HG03159 (cell line): ENCODE results near the gene CALHM2.
A peak's percentile ranks its signal among the peaks of the same experiment; 100 is the strongest.
"Not testable (repeated sequence)": the region's sequence is repeated elsewhere in the genome, so short reads cannot be mapped to it uniquely, and the experiment has no call there.

Experiments used
- ATAC-seq: cut with Tn5 transposase; IDR thresholded peaks from one replicate; pipeline ENCODE4 v1.9.1; 2021; ENCODE audit warnings: mild to moderate bottlenecking, moderate library complexity; ENCODE audit not compliant: unreplicated experiment

Gene CALHM2, protein sequence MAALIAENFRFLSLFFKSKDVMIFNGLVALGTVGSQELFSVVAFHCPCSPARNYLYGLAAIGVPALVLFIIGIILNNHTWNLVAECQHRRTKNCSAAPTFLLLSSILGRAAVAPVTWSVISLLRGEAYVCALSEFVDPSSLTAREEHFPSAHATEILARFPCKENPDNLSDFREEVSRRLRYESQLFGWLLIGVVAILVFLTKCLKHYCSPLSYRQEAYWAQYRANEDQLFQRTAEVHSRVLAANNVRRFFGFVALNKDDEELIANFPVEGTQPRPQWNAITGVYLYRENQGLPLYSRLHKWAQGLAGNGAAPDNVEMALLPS

DNA sequence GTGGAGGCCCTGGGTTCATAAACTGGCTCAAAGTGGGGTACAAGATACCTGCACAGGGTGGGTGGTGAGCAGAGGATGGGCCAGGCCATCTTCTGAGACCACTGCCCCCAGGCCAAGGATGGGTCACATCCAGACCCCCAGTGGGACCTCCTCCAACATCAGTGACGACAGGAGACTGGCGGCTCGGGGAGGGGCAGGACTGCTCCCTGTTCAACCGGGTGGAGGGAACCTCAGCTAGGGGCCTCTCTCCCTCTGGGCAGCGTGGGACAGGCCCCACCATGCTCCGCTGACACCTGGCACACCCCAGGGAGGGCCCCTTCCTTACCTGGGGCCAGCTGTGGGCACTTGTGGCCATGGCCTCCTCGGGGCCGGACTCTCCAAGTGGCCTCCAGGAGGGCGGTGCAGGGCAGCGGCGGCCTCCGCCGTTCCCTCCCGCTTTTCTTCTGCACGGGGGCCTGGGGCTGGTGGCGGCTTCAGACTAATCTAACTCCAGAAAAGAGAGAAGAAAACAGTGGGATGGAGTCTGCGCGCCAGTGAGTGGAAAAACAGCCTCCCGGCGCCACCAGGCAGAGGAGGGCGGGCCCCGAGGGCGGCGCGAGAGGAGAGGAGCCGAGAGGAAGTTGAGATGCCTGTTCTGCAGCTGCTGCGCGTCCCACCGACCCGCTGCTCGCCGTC is at the start of gene CALHM2:
Gene CALHM2 (minus strand): TSS at position 540 of the 675 bp plus-strand sequence. CDS start 2,429 bp downstream, outside the sequence.
- peak; percentile 70 for ATAC-seq

DNA sequence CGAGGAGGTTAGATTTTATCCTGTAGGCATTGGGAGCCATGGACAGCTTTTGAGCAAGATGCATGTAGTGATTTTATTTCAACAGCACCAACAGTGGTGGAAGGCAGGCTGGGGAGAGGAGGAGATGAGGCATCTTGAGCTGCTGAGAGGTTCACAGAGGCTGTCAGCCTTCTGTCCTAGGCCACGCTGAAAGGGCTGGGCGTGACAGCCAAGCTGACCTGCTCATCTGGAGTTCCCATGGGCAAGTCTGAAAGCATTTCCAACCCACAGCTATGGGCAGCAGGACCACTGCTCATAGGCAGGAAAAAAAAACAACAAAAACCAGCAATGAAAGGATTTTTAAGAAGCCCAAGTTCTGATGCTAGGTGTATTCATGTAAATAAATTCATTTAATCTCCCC is 49.0 kb upstream of the CALHM2 start:
- ATAC-seq = no peak

DNA sequence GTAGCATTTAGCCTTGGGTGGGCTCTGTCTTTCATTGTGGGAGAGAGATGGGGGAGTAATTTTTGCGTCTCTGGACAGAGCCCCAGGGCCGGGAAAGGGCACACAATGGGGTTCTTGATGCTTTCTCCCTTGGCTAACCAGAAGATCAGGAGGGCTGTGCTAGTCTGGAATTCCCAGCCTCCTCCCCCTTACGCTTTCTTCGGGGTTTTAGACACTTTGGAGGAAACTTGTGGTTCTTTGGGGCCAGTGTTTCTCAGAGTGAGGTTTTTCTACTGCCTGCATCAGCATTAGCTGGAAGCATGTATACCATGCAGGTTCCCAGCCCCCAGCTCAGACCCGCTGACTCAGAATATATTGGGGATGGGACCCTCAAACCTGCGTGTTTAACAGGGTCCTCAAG is 48.3 kb upstream of the CALHM2 start:
- no peak for ATAC-seq

DNA sequence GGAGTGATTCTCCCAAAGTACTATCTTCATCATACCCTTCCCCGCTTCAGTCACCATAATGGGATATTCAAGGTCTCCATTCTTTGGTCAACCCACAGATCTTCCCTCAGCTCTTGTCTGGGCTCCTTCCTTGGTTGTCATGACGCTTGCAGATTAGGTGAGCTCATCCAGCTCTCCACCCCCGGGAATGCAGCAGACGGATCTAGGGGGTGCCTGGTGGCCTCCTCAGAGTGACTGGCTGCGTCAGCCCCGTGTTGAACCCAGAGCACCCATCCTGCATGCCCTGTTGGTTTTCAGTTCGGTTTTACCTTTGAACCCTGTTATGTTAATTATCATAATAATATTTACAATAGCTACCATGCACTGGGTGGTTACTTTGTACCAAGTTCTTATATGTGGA is 47.7 kb upstream of the CALHM2 start:
- no peak for ATAC-seq

DNA sequence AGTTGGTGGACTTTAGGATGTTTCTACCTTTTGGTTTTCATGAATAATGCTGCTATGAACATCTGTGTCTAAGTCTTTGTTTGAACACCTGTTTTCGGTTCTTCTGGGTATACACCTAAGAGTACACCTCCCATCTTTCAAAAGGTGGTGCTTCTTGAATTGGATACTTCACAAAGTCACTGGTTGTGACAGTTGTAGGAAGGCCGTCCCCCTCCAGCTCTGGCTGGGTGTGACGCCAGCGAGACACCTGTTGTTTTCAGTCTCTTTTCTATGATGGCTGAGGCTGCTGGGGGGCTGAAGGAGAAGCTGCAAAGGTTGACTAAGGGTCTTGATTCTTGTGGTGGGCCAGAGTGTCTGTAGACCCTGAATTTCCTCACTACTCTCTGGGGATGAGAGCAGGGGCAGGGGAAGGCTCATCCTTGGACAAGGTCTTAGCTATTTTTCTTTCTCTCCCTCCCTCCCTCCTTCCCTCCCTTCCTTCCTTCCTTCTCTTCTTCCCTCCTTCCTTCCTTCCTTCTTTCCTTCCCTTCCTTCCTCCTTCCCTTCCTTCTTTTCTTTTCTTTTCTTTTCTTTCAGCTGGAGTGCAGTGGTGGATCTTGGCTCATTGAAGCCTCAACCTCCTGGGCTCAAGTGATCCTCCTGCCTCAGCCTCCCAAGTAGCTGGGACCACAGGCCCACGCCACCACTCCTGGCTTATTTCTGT is 46.9 kb upstream of the CALHM2 start:
- ATAC-seq = no peak

DNA sequence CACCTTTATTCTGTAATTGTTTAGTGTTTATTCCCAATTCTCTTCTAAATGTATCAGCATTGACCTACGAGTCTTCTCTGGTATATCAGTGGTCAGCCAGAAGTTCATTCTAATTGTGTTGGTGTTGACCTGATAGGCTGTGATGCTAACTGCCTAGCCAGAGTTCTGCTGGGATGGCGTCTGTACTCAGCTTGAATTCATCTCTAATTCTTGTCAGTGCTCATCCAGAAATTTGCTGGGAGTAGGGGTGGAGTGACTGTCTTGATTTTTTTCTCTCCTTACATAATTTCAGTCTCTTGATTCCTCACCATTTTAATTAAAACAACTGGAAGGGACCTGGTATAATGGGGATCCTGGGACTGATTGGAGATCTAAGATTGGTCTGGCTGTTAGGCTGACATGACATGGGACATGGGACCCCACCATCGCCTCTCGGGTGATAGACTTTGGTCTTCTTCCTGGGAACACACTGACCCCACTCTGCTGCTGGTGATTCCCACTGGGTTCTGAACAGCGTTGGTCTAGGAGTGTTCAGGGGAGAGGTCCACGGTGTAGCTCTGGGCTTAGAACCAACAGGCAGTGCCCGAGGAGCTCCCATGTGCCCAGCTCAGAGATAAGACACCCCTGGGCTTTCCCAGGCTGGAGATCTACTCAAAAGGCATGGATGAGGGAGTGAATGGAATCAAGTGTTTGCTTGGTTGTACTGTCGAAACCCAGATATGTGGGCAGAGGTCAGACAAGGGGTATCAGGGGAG is 45.2 kb upstream of the CALHM2 start:
- no peak for ATAC-seq

DNA sequence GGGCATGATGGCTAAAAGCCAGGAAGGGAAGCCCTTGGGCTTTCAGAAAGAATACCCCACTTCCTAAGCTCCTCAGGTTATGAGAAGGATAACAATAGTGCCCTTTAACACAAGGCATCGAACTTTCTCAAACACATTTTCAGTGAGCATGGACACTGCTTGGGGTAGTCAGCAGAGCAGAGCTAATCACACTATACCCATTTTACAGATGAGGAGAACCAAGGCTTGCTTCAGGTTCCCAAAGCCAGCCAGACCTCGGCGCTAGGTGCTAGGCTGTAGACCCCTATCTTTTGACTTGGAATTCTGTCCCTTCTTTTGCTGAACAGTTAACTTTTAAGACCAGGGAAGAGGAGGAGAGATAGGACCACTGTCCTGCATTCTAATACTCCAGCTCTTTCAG is 43.2 kb upstream of the CALHM2 start:
- no peak for ATAC-seq

DNA sequence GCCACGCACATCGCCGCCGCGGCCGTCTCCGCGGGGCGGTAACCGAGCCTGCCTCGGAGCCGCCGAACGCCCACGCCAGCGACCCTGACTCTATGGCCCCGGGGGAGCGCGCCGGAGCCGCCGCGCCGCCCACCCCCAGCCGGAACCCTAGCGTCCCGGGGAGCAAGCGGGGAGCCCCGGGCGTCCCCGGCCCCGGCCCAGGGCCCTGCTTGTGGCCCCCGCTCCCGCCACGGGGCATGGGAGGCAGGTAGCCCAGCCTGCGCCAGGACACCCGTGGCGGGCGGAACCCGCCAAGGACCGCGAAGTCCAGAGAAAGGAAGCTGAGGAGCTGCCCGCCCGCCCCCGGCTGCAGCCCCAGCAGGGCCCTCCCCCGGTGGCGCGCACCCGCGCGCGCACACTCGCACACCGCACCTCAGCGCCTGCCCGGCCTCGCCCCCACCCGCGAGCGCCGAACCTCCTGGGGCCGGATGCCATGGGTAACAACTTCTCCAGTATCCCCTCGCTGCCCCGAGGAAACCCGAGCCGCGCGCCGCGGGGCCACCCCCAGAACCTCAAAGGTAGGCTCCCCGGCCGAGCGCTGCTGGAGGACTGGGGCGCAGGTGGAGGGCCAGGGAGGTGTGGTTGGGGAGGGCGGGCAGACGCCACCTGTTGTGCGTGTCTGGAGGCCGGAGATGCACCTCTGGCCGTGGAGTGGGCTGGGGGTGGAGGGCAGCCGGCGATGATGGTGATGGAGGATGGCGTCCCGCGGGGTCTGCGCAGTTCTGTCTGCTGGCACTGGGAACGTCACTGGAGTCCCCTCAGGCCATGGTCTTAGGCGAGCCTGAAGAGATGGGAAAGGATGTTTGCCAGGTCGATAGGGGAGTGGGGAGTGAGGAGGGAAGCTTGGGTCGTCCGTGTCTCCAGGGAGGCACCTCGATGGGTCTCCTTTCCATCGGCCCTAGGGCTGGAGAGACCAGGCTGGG is 42.0 kb upstream of the CALHM2 start:
- ATAC-seq = no peak

DNA sequence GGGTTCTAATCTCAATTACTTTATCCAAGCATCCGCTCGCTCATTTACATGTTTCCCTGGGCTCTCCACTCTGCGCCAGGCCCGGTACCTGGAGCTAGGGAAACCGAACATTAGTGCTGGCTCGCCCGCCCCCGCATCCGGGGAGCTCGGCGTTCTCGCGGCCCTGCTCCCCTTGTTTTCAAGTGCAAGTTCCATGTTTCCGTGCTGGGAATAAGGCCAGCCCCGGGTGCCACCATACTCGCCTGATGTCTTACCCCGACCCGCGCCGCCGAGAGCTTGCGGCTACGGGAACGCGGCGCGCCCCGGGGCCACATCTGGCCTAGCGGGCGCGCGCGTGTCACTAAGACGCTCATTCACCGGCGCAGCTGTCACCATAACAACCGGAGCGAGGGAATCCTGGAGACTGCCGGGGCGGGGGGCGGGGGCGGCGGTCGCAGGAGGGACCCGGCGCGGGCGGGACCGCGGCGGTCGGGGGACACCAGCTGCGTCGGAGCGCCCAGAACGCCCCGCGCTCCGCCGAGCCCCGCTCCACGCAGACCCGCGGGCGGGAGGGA is 41.3 kb upstream of the CALHM2 start, which contains the start of gene NEURL1:
Gene NEURL1 (plus strand): TSS at position 344 of the 554 bp plus-strand sequence. CDS start 683 bp downstream, outside the sequence.
- ATAC-seq = no peak

DNA sequence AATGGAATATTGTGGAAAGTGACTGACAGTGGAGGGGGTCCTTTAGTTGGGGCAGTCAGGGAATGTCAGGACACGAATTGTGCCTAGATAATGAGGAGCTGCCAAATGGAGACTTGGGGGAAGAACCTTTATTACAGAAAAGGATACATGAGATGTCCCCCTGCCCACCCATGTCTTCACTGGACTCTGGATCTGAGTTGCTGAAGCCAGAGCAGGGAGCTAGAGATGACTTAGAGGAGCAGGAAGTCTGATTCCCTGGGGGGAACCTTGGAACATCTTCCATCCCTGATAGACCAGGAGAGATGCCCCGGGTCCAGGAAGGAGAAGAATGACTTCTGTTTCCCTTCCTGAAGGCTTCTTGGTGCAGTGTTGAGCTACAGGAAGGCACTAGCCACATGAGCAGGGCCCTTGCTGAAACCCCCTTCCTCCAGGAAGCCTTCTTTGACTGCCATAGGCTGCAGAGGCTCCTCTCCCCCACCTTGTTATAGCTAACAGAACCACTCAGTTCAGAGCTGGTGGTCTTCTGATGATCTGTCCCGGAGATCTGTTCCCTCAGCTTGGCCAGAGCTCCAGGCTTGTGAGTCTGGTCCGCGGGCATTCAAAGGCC is 40.6 kb upstream of the CALHM2 start:
- ATAC-seq = no peak

DNA sequence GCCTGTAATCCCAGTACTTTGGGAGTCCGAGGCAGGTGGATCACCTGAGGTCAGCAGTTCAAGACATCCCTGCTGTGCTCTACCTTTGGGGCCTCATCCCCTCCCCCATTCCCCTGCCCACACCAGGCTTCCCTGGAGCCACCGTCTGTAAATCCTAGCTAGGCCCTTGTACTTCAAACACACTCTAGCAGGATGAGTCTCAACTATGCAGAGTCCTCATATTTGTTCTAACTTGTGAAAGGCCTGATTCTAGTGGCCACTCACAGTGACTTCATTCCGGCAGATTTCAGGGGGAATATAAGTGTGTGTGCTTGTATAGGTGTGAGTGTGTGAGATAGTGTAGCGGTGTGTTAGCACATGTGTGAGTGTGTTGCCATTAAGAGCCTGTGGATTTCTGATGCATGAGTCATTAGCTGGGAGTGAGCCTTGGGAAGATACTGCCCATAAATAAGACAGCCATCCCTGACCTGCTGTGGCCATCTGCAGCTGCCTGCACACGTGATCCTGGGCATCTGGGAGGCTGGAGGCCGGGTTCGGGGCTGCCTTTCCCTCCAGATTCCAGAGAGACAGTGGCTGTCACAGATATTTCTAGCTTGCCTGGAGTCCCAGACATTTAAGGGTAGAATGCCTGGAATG is 39.7 kb upstream of the CALHM2 start:
- ATAC-seq = no peak

DNA sequence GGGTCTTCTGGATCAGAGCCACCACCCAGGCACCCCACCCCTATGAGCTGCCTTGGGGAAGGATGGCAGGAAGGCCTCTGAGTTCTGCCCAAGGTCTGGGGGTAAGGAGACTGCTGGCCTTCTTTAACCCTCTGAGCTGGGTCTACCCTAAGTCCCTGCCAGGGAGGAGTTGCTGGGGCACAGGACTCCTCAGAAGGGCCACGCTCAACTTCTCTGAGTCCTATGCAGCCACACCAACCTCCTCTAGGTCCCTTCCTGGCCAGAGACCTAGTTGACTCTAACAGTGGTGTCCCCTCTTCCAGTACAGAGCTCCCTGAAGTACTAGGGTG is 38.8 kb upstream of the CALHM2 start:
- peak; percentile 17 for ATAC-seq

DNA sequence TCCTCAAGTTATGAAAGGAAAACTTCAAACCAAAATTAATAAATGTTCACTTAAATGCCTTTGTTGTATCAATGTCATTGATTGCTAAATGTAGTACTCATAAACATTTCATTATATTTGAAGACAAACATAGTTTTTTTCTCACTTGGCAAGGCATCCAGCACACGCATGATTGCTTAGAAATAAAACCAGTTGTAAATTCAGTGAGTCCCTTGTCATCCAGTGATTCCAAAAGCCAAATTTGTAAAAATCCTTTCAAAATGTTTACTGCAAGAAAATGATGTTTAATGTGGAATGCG is 35.2 kb upstream of the CALHM2 start:
- no peak for ATAC-seq

DNA sequence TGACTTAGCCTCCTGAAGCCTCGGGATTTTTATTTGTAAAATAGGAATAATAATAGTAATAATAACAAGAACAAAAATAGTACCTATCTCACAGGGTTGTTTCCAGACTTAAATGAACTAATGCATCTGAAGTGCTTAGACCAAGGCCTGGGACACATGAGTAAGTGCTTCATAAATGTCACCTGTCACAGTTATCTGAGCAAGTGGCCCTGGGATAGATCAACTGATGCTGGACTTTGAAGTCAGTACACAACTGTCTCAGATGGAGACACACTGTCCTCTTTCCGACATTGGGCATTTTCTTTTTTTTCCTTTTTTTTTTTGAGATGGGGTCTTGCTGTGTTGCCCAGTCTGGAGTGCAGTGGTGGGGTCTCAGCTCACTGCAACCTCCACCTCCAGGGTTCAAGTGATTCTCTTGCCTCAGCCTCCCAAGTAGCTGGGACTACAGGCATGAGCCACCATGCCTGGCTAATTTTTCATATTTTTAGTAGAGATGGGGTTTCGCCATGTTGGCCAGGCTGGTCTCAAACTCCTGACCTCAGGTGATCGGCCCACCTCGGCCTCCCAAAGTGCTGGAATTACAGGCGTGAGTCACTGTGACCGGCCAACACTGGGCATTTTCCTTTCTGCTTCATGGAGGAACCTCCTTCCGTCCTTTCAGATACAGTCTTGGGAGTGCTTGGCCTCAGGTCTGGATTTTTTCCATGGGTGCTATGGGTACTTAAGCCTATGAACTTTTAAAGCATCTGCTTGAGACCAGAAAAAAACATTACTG is 34.7 kb upstream of the CALHM2 start:
- ATAC-seq = not testable (repeated sequence)

DNA sequence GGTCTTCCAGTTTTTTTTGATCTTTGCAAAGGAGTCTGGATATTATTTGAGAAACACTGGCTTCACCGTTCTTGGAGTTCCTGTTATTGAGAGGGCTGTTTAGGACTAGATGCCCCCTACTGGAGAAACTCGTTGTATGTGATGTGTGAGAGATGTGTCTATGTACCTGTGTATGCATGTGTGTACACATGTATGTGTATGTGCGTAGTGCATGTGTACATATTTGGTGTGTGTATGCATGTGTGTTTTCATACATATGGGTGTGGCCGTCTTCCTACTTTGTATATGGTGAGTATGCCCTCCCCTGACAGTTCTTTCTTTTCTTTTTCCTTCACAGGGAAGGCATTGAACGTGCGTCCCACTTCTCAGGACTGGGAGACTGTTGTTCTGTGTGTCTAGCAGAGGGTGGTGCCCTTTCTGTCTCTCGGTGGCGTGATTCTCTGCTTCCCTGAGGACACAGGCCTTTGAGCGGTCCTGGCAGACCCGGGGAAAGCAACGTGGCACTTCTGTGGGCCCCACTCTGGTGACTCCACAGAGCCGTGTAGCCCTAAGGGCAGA is 29.9 kb upstream of the CALHM2 start:
- ATAC-seq = peak; percentile 73

DNA sequence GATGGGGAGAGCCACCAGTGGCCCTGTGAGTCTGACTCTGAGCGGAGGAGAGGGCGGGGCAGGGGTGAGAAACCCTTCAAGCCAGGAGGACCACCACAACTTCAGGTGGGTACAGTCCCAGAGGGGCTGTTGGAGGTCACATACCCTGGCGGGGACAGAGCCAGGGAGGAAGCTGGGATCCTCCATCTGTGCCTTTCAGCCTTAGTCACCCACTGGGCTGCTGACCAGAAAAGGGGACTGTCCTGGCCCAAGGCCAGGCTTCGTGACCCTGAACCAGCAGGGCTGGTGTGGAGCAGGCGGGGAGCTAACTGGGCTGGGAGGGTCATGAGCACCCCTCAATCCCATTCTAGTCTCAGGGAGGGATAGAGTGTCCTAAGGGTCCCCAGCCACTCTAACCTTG is 28.4 kb upstream of the CALHM2 start:
- ATAC-seq = no peak

DNA sequence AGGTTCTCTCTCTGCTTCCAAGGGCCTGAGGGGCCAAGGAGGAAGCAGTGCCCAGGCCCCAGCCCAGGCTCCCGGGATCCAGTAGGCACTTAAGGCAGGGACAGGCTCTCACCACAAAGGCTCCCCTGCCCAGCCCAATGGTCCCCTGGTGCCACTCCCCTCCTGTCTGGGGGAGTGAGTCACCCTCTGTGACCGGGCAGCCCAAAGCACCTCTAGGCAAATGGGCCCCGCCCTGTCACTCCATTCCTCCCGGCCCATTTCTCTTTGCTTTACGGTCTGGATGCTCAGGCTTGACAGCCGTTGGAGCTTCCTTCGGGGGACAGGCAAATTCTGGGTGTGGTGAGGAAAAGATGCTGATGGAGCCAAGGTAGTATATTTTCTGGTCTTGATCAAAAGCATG is 27.0 kb upstream of the CALHM2 start, which contains the start of gene CALHM3:
Gene CALHM3 (minus strand): TSS at position 106 of the 400 bp plus-strand sequence. CDS start 208 bp downstream, outside the sequence.
- ATAC-seq = no peak

DNA sequence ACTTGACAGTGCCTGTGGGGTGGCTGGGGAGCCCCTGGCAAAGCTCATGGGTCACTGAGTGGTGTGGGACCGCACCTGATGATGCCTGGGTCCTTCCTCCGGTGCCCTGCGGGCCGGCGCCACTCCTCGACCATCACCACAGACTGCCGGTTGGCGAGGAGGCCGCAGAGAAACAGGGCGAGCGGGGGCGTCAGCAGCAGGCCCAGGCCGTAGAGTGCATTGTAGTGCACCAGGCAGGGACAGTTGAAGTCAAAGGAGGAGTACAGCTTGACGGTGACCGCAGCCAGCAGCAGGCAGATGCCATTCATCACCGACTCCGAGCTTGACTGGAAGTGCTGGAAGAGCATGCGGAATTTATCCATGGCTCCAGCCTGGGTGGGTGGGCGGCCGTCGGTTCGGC is 26.5 kb upstream of the CALHM2 start:
- ATAC-seq = no peak
